ENCODE data around the gene APOBEC4. TPM values are rescaled to one million over a fixed set of nuclear protein-coding genes. Genes with fewer than 3 reads are reported as not detected.

The APOBEC4 gene, protein sequence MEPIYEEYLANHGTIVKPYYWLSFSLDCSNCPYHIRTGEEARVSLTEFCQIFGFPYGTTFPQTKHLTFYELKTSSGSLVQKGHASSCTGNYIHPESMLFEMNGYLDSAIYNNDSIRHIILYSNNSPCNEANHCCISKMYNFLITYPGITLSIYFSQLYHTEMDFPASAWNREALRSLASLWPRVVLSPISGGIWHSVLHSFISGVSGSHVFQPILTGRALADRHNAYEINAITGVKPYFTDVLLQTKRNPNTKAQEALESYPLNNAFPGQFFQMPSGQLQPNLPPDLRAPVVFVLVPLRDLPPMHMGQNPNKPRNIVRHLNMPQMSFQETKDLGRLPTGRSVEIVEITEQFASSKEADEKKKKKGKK
- not detected in 2 replicates for total RNA-seq

DNA sequence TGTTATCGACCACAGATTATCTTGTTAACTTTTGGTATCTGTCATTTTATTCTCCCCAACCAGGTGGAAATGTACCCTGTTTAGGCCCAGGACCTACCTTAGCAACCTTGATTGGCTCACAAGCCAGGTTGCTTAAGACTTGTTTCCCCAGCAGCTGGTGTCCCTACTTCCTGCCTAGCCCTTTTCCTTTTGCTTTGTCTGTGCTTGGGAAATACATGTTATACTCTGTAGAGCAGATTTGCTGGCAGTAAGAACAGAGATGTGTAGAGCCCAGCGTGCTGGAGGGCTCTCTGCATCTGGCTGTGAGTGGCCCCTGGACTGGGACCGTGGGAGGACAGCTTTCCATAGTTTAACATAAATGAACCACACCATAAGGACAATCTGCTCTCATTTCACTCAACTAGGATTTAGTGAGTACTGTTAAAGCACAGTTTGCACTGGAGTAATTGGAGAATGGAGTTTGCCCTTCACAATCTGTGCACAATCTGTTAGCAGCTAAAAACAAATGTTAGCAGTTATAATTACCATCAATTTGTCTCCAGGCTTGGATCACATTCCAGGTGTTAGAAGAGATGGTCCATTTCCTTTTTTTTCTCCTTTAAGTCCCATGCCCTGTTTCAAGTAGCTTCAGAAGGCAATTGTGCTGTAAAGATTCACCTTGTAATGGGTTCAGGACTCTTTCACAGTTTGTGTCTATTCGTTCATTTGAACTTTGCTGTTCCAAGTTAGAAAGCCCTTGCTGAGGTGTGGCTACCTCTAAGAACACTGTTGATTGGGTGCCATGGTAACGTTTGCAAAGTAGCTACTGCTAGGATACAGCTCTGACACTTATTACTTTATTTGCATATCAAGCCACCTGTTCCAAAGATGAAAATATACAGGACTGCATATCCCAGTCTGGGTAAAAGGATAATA is at the start of gene APOBEC4:
TSS of gene APOBEC4 (minus strand) at position 770 of the 915 bp plus-strand sequence. CDS start 4,535 bp downstream, outside the sequence.
- no peaks in the 10 kb centered on the region for H3K27me3 ChIP-seq (ENCODE audit: control insufficient read depth, insufficient read depth, low read length)
- no peak within 1 kb of the TSS for H3K4me3 ChIP-seq (ENCODE audit: low read depth, low read length)
- TF ChIP-seq, protein P1, sequence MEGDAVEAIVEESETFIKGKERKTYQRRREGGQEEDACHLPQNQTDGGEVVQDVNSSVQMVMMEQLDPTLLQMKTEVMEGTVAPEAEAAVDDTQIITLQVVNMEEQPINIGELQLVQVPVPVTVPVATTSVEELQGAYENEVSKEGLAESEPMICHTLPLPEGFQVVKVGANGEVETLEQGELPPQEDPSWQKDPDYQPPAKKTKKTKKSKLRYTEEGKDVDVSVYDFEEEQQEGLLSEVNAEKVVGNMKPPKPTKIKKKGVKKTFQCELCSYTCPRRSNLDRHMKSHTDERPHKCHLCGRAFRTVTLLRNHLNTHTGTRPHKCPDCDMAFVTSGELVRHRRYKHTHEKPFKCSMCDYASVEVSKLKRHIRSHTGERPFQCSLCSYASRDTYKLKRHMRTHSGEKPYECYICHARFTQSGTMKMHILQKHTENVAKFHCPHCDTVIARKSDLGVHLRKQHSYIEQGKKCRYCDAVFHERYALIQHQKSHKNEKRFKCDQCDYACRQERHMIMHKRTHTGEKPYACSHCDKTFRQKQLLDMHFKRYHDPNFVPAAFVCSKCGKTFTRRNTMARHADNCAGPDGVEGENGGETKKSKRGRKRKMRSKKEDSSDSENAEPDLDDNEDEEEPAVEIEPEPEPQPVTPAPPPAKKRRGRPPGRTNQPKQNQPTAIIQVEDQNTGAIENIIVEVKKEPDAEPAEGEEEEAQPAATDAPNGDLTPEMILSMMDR (IDR thresholded peaks at IDR 0.05; ENCODE audit: insufficient read depth, low read length, poor library complexity, severe bottlenecking): no peak
- no peaks in the 10 kb centered on the region for H3K36me3 ChIP-seq (ENCODE audit: control insufficient read depth, insufficient read depth, low read length)
- DNase-seq (ENCODE audit: low read depth): no peak

DNA sequence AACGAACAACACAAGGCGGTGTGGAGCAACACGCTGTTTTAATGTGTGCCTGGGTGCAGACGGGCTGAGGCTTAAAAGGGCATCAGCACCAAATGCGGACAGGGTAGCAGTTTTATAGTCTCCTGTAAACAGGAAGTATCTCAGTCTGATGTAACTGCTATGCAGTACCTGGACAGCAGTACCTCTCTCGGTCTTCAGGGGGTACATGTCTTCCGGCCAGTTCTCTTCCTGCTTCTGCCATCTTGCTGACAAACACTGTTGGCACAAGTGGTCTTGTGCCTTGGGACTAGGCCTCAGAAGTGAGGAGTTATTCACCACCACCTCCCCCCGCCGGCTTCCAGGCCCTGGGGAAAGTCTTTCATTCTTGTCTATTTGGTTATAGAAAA is 49.7 kb upstream of the APOBEC4 start:
- TF ChIP-seq, protein P1 (IDR thresholded peaks at IDR 0.05; ENCODE audit: insufficient read depth, low read length, poor library complexity, severe bottlenecking): no peak
- no peak for DNase-seq (ENCODE audit: low read depth)
- Histone ChIP-seq H3K4me3 (ENCODE audit: low read depth, low read length) (no peak overlapping the region), H3K27me3 (ENCODE audit: control insufficient read depth, insufficient read depth, low read length) (no peaks in the 10 kb centered on the region), H3K36me3 (ENCODE audit: control insufficient read depth, insufficient read depth, low read length) (no peaks in the 10 kb centered on the region)

DNA sequence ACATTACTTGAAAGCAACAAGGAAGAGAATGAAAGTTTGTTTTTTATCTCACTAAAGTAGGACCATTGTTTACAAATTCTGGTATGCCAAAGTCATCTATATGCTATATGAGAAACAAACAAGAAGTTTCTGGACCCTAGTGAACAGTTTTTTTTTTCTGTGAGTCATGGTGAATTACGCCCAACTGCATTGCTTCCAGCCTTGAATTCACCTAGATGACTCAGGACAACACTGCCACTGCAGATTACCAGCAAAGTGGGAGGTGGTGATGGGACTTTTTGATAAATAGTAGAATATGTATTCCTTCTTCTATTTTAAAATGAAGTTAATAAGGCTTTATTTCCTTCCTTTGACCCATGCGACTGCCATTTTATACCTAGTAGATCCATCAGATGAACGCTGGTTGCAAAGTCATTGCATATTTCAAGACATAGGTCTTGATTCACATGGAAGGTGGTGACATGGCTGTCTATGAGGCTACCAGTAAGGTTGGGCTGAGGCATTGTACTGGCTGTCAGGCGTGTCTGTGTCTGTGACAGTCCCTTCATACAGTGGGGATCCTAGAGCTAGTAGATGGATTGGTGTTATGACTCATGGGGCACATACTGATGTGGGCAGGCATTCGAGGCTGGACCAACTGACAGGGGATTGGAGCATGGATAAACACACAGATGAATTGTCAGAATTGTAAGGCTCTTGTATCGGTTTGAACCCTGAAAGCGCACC is 49.1 kb upstream of the APOBEC4 start:
- Histone ChIP-seq H3K4me3 (ENCODE audit: low read depth, low read length) (no peak overlapping the region), H3K36me3 (ENCODE audit: control insufficient read depth, insufficient read depth, low read length) (no peaks in the 10 kb centered on the region), H3K27me3 (ENCODE audit: control insufficient read depth, insufficient read depth, low read length) (no peaks in the 10 kb centered on the region)
- TF ChIP-seq, protein P1 (IDR thresholded peaks at IDR 0.05; ENCODE audit: insufficient read depth, low read length, poor library complexity, severe bottlenecking): no peak
- DNase-seq (ENCODE audit: low read depth): no peak

DNA sequence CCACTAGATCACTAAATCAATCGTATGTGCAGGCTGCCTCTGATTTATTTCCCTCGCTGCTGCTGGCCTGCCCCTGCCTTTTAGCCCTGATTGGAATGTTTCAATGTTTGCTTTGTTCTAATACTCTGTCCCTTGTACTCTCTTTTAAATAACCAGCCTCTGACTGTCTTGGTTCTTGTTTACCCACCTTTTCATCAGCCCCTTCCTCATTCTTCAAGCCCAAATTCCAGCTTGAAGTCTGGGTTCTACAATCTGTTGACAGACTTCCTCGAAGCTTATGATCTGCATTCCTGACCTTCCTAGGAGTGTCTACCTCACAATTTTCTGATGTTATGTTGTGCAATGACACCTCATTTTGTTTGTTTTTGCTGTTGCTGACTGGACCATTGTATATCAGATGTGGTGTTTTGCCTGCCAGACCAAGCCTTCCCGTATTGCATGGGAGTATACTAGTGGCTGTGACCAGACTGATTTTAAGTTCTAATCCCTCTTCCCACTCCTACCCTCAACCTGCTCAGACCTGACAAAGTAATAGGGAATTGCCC is 46.6 kb upstream of the APOBEC4 start:
- no peak overlapping the region for H3K4me3 ChIP-seq (ENCODE audit: low read depth, low read length)
- H3K36me3 ChIP-seq (ENCODE audit: control insufficient read depth, insufficient read depth, low read length): no peaks in the 10 kb centered on the region
- TF ChIP-seq, protein P1 (IDR thresholded peaks at IDR 0.05; ENCODE audit: insufficient read depth, low read length, poor library complexity, severe bottlenecking): no peak
- no peak for DNase-seq (ENCODE audit: low read depth)
- no peaks in the 10 kb centered on the region for H3K27me3 ChIP-seq (ENCODE audit: control insufficient read depth, insufficient read depth, low read length)

DNA sequence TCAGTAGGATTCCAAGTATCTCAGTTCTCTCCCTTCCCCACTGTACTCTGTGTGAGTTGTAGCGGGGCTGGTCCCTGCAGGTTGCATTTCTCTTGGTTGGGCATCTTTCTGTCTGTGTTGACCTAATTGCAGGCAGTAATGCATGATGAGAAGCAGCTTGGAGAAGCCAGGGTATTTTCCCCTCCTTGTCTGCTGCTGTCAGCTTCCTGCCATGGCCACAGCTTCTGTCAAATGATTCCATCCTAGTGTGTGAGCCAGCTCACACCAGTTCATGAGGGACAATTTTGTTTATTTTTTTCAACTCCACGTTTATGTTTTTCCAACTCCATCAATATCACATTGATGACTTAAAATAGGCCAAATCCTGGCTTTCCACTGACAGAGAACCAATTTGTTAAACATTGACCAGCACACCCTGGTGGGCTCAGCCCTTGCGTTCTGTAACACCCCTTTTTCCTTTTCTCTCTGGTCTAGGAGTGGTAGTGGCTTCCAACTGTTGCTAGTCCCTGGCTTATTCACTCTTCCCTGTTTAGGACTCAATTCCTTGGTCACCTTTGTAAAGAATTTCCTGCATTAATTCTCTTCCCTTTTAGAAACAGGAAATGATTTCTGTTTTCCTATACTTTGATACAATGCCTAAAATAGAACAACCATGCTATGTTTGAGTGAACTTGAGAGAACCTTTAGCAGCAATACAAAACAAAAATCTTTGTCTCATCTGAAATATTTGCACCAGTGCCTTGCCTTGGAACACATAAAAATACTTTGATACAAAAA is 44.9 kb upstream of the APOBEC4 start:
- no peak overlapping the region for H3K4me3 ChIP-seq (ENCODE audit: low read depth, low read length)
- TF ChIP-seq, protein P1 (IDR thresholded peaks at IDR 0.05; ENCODE audit: insufficient read depth, low read length, poor library complexity, severe bottlenecking): no peak
- H3K27me3 ChIP-seq (ENCODE audit: control insufficient read depth, insufficient read depth, low read length): no peaks in the 10 kb centered on the region
- H3K36me3 ChIP-seq (ENCODE audit: control insufficient read depth, insufficient read depth, low read length): no peaks in the 10 kb centered on the region
- DNase-seq (ENCODE audit: low read depth): no peak

All from kidney epithelial cell (primary cell).